Myocyte (in vitro differentiated cells): ENCODE results near the gene WWOX. TPM values are rescaled to one million over a fixed set of nuclear protein-coding genes. Genes with fewer than 3 reads are reported as not detected.

Experiments used
- DNase-seq: peaks from one replicate; pipeline ENCODE4 v3.0.0-alpha.2; 2012; ENCODE audit warnings: low read depth
- total RNA-seq: library from RNA; depleted of rRNA; stranded (reverse); fragments of >200 nt; gene quantifications from 2 replicates; pipeline ENCODE4 v1.2.3, GENCODE V29; 2014

WWOX gene
- total RNA-seq, 1 donor from 2014 or later, result 12.5 TPM

DNA sequence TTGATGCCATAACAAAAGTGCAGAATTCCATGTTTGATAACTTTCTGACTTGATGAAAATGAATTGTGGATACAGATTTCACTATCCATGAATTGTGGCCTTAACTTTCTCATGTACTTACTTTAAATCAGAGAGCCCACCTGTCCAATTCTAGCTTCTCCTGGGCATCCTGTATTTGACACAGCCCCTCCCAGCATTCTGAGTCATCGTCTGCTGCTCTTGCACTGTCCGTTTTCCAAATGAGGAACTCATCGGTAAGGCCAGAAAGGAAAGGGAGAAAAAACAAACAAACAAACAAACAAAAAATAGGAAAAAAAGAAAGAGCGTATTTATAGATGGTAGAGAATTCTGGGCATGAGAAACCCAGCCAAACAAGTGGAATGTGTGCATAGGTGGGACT, 361.6 kb downstream of the WWOX start:
- no peak for DNase-seq

GRCh38 chr16:78461496-78462287, 362.2 kb downstream of the WWOX start:
- no peak for DNase-seq

DNA sequence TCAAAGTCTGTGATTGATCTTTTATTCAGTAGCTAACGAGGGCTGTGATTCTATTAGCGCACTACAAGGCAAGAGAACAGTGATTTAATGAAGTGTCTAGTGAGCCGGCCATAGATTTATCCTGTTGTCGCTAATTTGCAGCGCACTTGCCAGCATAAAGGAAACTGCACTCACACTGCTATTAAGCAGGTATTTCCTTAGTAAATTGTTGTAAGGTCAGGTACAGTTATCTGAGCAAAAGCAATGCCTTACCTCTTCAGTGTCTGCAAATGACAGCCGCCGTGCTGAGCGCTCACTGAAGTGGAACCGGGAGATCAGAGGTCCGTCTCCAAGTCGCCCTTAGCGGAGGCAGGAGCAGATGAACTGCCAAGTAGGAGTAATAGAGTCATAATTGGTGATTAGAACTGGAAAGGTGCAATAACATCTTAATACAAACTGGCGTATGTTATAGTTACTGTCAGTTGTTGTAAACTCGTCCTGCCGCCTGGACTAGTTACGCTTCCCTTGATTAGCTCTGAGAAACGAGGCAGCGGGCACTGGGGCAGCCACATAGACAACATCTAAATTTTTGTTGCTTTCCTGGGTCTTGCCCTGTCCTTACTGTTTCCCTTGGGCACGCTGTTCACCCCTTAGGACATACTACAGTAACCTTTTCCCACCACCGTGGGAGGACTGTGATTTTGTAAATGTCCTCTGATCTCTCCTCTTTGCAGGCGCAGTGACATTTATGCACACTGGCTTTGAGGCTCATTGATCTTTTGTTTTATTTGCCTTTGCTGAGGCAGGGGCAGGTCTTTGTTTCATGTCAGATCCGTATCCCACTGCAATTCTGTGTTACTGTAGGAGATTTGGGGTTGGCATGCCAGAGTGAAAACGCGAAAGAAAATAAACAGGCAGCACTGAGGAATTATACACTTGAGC, 363.1 kb downstream of the WWOX start:
- no peak for DNase-seq

- DNase-seq, result no peak
These were observed 364.1 kb downstream of the WWOX start for GRCh38 chr16:78463591-78463990.

DNA sequence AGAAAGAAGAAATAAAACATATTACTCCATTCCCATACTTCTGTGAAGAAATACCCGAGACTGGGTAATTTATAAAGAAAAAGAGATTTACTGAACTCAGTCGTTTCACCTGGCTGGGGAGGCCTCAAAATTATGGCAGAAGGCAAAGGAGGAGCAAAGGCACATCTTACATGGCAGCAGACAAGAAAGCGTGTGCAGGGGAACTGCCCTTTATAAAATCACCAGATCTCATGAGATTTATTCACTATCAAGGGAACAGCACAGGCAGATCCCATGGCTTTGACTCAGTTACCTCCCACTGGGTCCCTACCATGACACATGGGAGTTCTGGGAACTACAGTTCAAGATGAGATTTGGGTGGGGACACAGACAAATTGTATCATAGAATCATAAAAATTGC, 365.4 kb downstream of the WWOX start:
- no peak for DNase-seq

DNA sequence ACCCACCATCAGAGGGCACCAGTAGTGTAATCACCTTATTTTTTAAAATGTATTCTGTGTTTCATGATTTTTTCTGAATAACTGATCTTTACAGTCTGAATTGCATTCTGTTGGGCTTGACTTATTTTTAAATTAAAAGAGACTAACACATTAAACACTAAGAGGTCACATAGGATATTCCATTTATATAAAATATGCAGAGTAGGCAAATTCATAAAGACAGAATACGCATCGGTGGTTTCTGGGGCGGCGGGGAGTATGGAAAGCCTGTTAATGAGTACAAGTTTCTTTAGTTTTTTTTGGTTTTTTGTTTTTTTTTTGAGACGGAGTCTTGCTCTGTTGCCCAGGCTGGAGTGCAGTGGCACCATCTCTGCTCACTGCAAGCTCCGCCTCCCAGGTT, 366.3 kb downstream of the WWOX start:
- no peak for DNase-seq

DNA sequence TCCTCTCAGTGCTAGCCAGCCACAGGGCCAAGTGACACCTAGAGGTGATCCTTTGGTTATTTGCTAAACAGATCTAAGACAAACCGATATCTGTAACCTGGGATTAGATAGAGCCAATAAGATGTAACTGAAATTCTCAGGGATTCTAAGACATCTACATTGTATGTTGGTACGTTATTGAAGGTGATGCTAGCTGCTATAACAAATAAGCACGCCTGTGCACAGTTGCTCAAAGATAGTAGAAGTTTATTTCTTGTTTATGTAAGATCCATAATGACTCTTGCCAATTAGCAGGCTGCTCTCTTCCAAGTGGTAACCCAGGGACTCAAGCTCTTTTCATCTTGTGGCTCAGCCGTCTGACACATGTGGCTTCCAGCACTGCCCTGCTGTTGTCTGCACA, 370.3 kb downstream of the WWOX start:
- DNase-seq, result no peak

DNA sequence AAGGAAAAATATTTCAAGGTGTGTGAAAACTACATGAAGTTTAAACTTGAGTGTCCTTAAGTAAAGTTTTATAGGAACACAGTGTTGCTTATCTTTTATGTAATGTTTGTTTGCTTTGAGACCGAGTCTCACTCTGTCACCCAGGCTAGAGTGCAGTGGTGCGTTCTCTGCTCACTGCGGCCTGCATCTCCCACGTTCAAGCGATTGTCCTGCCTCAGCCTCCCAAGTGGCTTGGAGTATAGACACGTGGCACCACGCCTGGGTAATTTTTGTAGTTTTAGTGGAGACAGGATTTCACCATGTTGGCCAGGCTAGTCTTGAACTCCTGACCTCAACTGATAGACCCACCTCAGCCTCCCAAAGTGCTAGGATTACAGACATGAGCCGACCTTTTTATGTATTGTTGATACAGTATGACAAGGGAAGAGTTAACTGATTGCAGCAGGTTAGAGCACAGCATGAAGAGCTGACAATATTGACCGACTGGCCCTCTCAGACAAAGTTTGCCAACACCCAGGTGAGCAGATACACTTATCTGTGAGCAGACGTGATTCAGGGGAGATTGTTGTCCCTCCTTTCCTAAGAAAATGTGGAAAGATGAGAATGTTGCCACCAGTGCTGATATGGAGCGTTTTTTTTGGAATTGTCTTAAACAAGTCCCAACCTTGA, 373.7 kb downstream of the WWOX start:
- DNase-seq, result no peak

DNA sequence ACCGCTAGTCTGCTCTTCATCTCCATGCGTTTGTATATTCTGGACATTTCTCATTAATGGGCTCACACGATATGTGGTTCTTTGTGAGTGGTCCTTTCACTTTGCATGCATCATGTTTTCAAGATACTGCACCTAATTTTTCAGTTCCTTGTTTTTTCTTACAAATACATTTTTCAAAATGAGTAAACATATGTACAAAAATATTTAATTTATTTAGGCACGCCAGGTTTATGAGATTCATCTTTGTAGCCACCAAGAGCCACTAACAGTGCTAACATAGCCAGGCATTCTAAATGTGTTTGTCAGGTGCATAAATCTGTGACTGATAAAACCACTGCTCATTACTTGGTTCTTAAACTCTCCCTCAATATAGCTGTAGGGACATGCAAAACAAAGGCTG, 375.3 kb downstream of the WWOX start:
- no peak for DNase-seq

- no peak for DNase-seq
These were observed 377.2 kb downstream of the WWOX start for GRCh38 chr16:78476615-78477014.

GRCh38 chr16:78478267-78478861, 378.9 kb downstream of the WWOX start:
- no peak for DNase-seq

DNA sequence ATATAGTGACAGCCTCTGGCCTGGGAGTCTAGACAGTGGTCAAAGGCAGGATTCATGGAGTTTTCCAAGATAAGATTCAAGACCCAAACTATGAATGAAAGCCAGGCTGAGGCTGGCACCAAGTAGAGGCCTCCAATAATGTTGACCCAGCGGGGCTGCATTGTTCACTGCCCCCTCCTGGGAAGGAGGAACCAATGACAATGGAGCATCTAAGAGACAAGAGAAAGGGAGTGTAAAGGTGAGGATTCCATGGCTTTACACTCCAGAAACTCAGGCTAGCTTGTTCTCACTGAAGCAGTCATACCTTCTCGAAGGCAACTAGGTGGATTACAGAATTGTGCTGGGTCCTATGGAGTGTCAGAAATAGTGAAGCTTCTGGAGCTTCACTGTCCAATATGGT, 380.3 kb downstream of the WWOX start:
- no peak for DNase-seq

DNA sequence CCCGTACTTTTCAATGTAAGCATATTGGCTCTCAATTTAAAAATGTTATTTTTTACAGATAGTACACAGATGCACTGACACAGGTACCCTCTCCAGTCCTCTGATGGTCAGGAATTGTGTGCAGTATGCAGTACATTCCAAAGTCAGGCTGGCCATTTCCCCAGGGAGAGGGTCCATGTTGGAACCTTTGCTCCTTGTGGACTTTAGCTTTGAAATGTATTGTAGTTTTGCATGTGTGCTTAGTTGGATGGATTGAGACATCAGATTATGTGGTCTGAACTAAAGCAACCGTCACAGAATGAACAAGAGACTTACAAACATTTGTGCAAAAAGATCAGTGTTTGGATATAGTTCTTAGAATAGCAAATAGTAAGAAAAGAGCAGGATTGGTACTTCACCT, 381.1 kb downstream of the WWOX start:
- DNase-seq, result no peak

GRCh38 chr16:78483124-78483992, 383.9 kb downstream of the WWOX start:
- no peak for DNase-seq

DNA sequence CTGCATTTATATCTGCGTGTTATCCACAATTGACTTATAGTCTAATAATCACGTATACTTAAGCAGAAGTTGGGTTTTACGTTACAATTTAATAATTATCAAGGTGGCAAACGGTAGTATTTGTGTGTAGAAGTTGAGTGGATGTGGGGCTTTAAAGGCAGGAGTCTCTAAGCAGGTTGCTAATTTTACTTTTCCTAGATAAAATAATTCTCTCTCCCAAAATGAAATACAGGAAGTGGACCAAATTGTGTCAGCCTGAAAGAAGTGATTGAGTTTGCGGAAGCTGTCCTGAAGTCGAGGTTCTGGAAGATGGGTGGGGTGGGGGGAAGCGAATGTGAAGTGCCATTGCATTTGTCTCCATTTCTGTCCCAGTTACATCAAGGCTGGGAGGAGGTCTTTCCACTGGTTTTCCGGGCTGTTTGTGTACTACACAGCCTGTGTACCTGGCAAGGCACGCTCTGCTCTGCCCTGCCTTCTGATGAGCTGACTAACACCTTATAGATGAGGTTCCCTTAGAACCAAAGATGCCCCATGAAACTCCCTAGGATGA, 385.1 kb downstream of the WWOX start:
- DNase-seq, result no peak

GRCh38 chr16:78485188-78485916, 385.9 kb downstream of the WWOX start:
- no peak for DNase-seq

DNA sequence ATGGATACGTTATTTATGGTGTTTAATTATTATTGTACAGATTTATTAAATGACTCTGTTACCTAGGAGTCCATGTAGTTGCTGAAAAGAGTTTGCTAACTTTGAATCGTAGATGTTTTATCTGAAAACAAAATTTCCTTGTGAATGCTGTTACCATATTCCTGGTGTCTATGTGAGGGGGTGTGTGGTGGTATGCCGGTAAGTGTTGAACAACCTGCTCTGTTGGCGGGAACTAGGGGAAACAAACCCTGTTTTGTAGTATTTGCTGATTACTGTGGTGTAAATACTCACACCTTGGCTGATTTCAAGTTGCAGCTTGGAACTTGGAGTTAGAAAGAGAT, 386.4 kb downstream of the WWOX start:
- no peak for DNase-seq

- DNase-seq, result no peak
These were observed 388.0 kb downstream of the WWOX start for GRCh38 chr16:78487471-78487870.

- DNase-seq, result no peak
These were observed 389.6 kb downstream of the WWOX start for GRCh38 chr16:78489072-78489471.

- no peak for DNase-seq
These were observed 390.2 kb downstream of the WWOX start for GRCh38 chr16:78489631-78490030.
